ENCODE results near the gene SDHAF2.
"Not testable (repeated sequence)": the region's sequence is repeated elsewhere in the genome, so short reads cannot be mapped to it uniquely, and the experiment has no call there.

The SDHAF2 gene

GRCh38 chr11:61429691-61430582, at the start of gene SDHAF2, which contains the start of gene CPSF7:
Gene SDHAF2, plus strand, starts transcription at chr11:61430124. Its CDS starts 23 bp downstream, at chr11:61430147.
Gene CPSF7, minus strand, starts transcription at chr11:61429975. Its CDS starts 740 bp downstream, at chr11:61429235.
- H3K4me3 ChIP-seq (ENCODE audit: low read depth, low read length) = peak within 1 kb of the TSS; percentile 89
- TF ChIP-seq CTCF (IDR thresholded peaks at IDR 0.05; ENCODE audit: low read depth, low read length) = no peak
- peak; percentile 71 for TF ChIP-seq MYC (IDR thresholded peaks at IDR 0.05; ENCODE audit: low read depth, low read length)
- TF ChIP-seq POLR2A (IDR thresholded peaks at IDR 0.05; ENCODE audit: extremely low read depth, insufficient read length) = peak; percentile 92
- TF ChIP-seq MAX (IDR thresholded peaks at IDR 0.05; ENCODE audit: low read depth, low read length) = peak; percentile 54; the same call in 1 of the 2 replicates
- DNase-seq (ENCODE audit: low read depth) = peak; percentile 98

GRCh38 chr11:61380884-61381283, 49.0 kb upstream of the SDHAF2 start:
- no peak for DNase-seq (ENCODE audit: low read depth)
- TF ChIP-seq POLR2A (IDR thresholded peaks at IDR 0.05; ENCODE audit: extremely low read depth, insufficient read length) (no peak), CTCF (IDR thresholded peaks at IDR 0.05; ENCODE audit: low read depth, low read length) (no peak), MYC (IDR thresholded peaks at IDR 0.05; ENCODE audit: low read depth, low read length) (no peak), MAX (IDR thresholded peaks at IDR 0.05; ENCODE audit: low read depth, low read length) (no peak)

GRCh38 chr11:61383859-61384258, 46.1 kb upstream of the SDHAF2 start:
- DNase-seq (ENCODE audit: low read depth); H3K4me3 ChIP-seq (ENCODE audit: low read depth, low read length): not testable (repeated sequence)

More at GRCh38 chr11:61380884-61381283, 49.0 kb upstream of the SDHAF2 start:
- H3K4me3 ChIP-seq (ENCODE audit: low read depth, low read length) = no peak overlapping the region

GRCh38 chr11:61384271-61385242, 45.4 kb upstream of the SDHAF2 start:
- TF ChIP-seq MYC (IDR thresholded peaks at IDR 0.05; ENCODE audit: low read depth, low read length) (peak; percentile 35), MAX (IDR thresholded peaks at IDR 0.05; ENCODE audit: low read depth, low read length) (no peak), CTCF (IDR thresholded peaks at IDR 0.05; ENCODE audit: low read depth, low read length) (peak; percentile 66), POLR2A (IDR thresholded peaks at IDR 0.05; ENCODE audit: extremely low read depth, insufficient read length) (no peak)
- DNase-seq (ENCODE audit: low read depth) = peak; percentile 77
- H3K4me3 ChIP-seq (ENCODE audit: low read depth, low read length) = no peak overlapping the region

- no peak overlapping the region for H3K4me3 ChIP-seq (ENCODE audit: low read depth, low read length)
- no peak for TF ChIP-seq POLR2A (IDR thresholded peaks at IDR 0.05; ENCODE audit: extremely low read depth, insufficient read length)
- DNase-seq (ENCODE audit: low read depth) = peak; percentile 49
Observed at GRCh38 chr11:61390161-61390560, 39.8 kb upstream of the SDHAF2 start.

GRCh38 chr11:61392981-61393595, 36.8 kb upstream of the SDHAF2 start:
- TF ChIP-seq MYC (IDR thresholded peaks at IDR 0.05; ENCODE audit: low read depth, low read length) (no peak), CTCF (IDR thresholded peaks at IDR 0.05; ENCODE audit: low read depth, low read length) (peak; percentile 28)
- DNase-seq (ENCODE audit: low read depth) = peak; percentile 69
- H3K4me3 ChIP-seq (ENCODE audit: low read depth, low read length) = peak overlapping the region; percentile 91

All from NB4 (cell line).